Right cardiac atrium (tissue), 5 donors: ENCODE measurements around the gene GAS7. TPM values are rescaled to one million over a fixed set of nuclear protein-coding genes. Genes with fewer than 3 reads are reported as not detected.

Experiments used
- ATAC-seq, 2 donors: fragments of 200-7000 bp; cut with Tn5 transposase; one replicate each; pipeline versions ENCODE4 v1.8.0 to v1.9.1; 2020; ENCODE audit warnings: moderate library complexity in 2 of 2, mild to moderate bottlenecking in 1 of 2
- DNase-seq, 3 donors: peaks; one replicate each; pipeline ENCODE4 v3.0.0-alpha.2; 2020
- H3K27ac ChIP-seq: one replicate; pipeline ENCODE4 v1.5.1; 2013; ENCODE audit warnings: mild to moderate bottlenecking, low read length, control low read depth, moderate library complexity
- H3K27me3 ChIP-seq: one replicate; pipeline ENCODE4 v1.6.1; 2013; ENCODE audit not compliant: control insufficient read depth, insufficient read depth
- H3K4me1 ChIP-seq: one replicate; pipeline ENCODE4 v1.6.1; 2013; ENCODE audit warnings: low read length; ENCODE audit not compliant: control insufficient read depth, insufficient read depth
- H3K4me3 ChIP-seq: one replicate; pipeline ENCODE4 v1.5.1; 2013; ENCODE audit warnings: low read length, control low read depth
- H3K9me3 ChIP-seq: one replicate; pipeline ENCODE4 v1.6.1; 2013; ENCODE audit warnings: low read length; ENCODE audit not compliant: control insufficient read depth
- WGBS: extraction: QIAGEN DNeasy Blood & Tissue Kit; methylation state at CpG from one replicate; pipeline ENCODE4 v1.1.7; 2013; 5-methylcytosine and 5-hydroxymethylcytosine counted together
- intact Hi-C, 4 donors: fragments of 100-400 bp; cut with DNase I; formaldehyde crosslinking; loops; one replicate each; pipeline versions ENCODE4 v1.11.0 to v1.14.0; 2022 to 2023
- polyA plus RNA-seq: library from polyadenylated mRNA; stranded (reverse); fragments of 200-250 nt; gene quantifications from one replicate; pipeline ENCODE4 v1.2.3, GENCODE V29; 2013
- total RNA-seq, 4 donors: library from RNA; stranded (reverse); fragmentation: NEBNext Ultra II Directional; extraction: Animal tissue kit (Norgen Biotek cat#: 25700); gene quantifications; one replicate each; pipeline ENCODE4 v1.2.1, GENCODE V29; 2021
- donor health status: healthy with polysubstance abuse.
- donor health status: DM: no; HTN: yes; CAD: no.
- donor health status: DM: no; HTN: no; CAD: no.
- donor health status: DM: no; HTN: yes; CAD: no; lungs with severe emphysema.
- donor health status: DM: yes; HTN: yes; CAD: no.

Gene GAS7
- total and polyA plus RNA-seq, 5 donors = 40.3 to 200 (median 113) TPM

GRCh38 chr17:10187456-10187855, 10.9 kb downstream of the GAS7 start:
- intact Hi-C loops = no loop called here
- Histone ChIP-seq H3K9me3 (no peaks in the 10 kb centered on the region), H3K27ac (no peak overlapping the region), H3K4me3 (no peak overlapping the region), H3K27me3 (no peaks in the 10 kb centered on the region), H3K4me1 (no peaks in the 10 kb centered on the region)
- ATAC-seq = no peak
- DNase-seq = no peak
- 68% methylated on average over 5 of the region's 5 CpGs for WGBS

- no peaks in the 10 kb centered on the region for H3K27me3 ChIP-seq
- H3K9me3 ChIP-seq = no peaks in the 10 kb centered on the region
- H3K4me3 ChIP-seq = no peak overlapping the region
- ATAC-seq (no peak), DNase-seq (no peak)
- WGBS = 81% methylated on average over 7 of the region's 7 CpGs
- H3K27ac ChIP-seq = no peak overlapping the region
- H3K4me1 ChIP-seq = no peaks in the 10 kb centered on the region
- intact Hi-C loops = no loop called here
Measured at GRCh38 chr17:10186771-10187410, 11.5 kb downstream of the GAS7 start.

GRCh38 chr17:10183931-10184930, 14.2 kb downstream of the GAS7 start:
- Histone ChIP-seq H3K27me3 (no peaks in the 10 kb centered on the region), H3K9me3 (no peaks in the 10 kb centered on the region), H3K4me3 (no peak overlapping the region), H3K4me1 (no peaks in the 10 kb centered on the region), H3K27ac (no peak overlapping the region)
- no peak for DNase-seq
- ATAC-seq = no peak
- intact Hi-C loops = no loop called here
- 59% methylated on average over 8 of the region's 8 CpGs for WGBS

GRCh38 chr17:10182785-10183184, 15.6 kb downstream of the GAS7 start:
- ATAC-seq = no peak
- DNase-seq = no peak
- Histone ChIP-seq H3K27ac (no peak overlapping the region), H3K4me1 (peaks cover 2% of the 10 kb centered on the region), H3K27me3 (no peaks in the 10 kb centered on the region), H3K4me3 (no peak overlapping the region), H3K9me3 (no peaks in the 10 kb centered on the region)
- intact Hi-C loops = no loop called here
- 89% methylated on average over 5 of the region's 5 CpGs for WGBS

GRCh38 chr17:10178506-10178991, 19.9 kb downstream of the GAS7 start:
- intact Hi-C loops = no loop called here
- WGBS = 56% methylated on average over 8 of the region's 8 CpGs
- Histone ChIP-seq H3K4me1 (peaks cover 2% of the 10 kb centered on the region), H3K9me3 (no peaks in the 10 kb centered on the region), H3K27ac (no peak overlapping the region), H3K27me3 (no peaks in the 10 kb centered on the region), H3K4me3 (no peak overlapping the region)
- DNase-seq (no peak), ATAC-seq (peak in 1 of 2 donors; percentile 10)

- Histone ChIP-seq H3K9me3 (no peaks in the 10 kb centered on the region), H3K4me3 (no peak overlapping the region), H3K4me1 (peaks cover 2% of the 10 kb centered on the region), H3K27ac (no peak overlapping the region), H3K27me3 (no peaks in the 10 kb centered on the region)
- intact Hi-C loops = no loop called here
- WGBS = 48% methylated on average over 12 of the region's 12 CpGs
- DNase-seq (peak in 1 of 3 donors; percentile 51), ATAC-seq (peak; percentile 55 to 75)
Measured at GRCh38 chr17:10177913-10178505, 20.4 kb downstream of the GAS7 start.

- Histone ChIP-seq H3K9me3 (no peaks in the 10 kb centered on the region), H3K27ac (no peak overlapping the region), H3K4me1 (peaks cover 2% of the 10 kb centered on the region), H3K27me3 (no peaks in the 10 kb centered on the region), H3K4me3 (no peak overlapping the region)
- DNase-seq (no peak), ATAC-seq (no peak)
- WGBS = 68% methylated on average over 6 of the region's 6 CpGs
- intact Hi-C loops = no loop called here
Measured at GRCh38 chr17:10177131-10177912, 21.1 kb downstream of the GAS7 start.

- Histone ChIP-seq H3K27me3 (no peaks in the 10 kb centered on the region), H3K4me1 (peaks cover 8% of the 10 kb centered on the region), H3K9me3 (no peaks in the 10 kb centered on the region), H3K4me3 (no peak overlapping the region), H3K27ac (no peak overlapping the region)
- ATAC-seq (no peak), DNase-seq (no peak)
- intact Hi-C loops = no loop called here
- 72% methylated on average over 3 of the region's 3 CpGs for WGBS
Measured at GRCh38 chr17:10173913-10174312, 24.5 kb downstream of the GAS7 start.

- peaks cover 6% of the 10 kb centered on the region for H3K4me1 ChIP-seq
- H3K9me3 ChIP-seq = no peaks in the 10 kb centered on the region
- WGBS = 86% methylated on average over 6 of the region's 6 CpGs
- ATAC-seq (no peak), DNase-seq (no peak)
- no peak overlapping the region for H3K27ac ChIP-seq
- no peak overlapping the region for H3K4me3 ChIP-seq
- intact Hi-C loops = no loop called here
- no peaks in the 10 kb centered on the region for H3K27me3 ChIP-seq
Measured at GRCh38 chr17:10172778-10173177, 25.6 kb downstream of the GAS7 start.

- Histone ChIP-seq H3K27me3 (no peaks in the 10 kb centered on the region), H3K4me3 (no peak overlapping the region), H3K4me1 (peaks cover 6% of the 10 kb centered on the region), H3K27ac (peak overlapping the region; percentile 41), H3K9me3 (no peaks in the 10 kb centered on the region)
- 45% methylated on average over 3 of the region's 3 CpGs for WGBS
- intact Hi-C loops = no loop called here
- ATAC-seq (peak; percentile 36 to 53), DNase-seq (peak in 1 of 3 donors; percentile 61)
Measured at GRCh38 chr17:10172241-10172741, 26.1 kb downstream of the GAS7 start.
